Measurements from ENCODE around the gene NCKIPSD.

DNA sequence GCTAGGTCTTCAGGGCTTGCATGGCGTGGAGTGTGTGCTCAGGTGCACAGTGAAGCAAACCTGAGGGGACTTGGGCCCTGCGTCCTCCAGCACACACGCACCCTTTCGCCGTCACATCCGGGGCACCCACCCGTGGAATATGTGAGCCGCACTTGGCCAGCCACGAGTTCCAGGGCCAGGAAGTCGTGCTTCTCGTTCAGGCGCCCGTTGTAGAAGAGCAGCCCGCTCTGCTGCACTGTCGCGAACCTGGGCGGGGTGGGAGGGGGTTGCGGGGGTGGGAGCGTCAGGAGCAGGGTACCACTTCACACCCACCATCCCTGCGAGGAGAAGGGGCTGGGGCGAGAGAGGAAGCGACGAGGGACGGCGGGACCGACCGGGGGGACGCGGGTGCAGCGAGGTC, 30.1 kb downstream of the NCKIPSD start:
- TF ChIP-seq, protein P1, sequence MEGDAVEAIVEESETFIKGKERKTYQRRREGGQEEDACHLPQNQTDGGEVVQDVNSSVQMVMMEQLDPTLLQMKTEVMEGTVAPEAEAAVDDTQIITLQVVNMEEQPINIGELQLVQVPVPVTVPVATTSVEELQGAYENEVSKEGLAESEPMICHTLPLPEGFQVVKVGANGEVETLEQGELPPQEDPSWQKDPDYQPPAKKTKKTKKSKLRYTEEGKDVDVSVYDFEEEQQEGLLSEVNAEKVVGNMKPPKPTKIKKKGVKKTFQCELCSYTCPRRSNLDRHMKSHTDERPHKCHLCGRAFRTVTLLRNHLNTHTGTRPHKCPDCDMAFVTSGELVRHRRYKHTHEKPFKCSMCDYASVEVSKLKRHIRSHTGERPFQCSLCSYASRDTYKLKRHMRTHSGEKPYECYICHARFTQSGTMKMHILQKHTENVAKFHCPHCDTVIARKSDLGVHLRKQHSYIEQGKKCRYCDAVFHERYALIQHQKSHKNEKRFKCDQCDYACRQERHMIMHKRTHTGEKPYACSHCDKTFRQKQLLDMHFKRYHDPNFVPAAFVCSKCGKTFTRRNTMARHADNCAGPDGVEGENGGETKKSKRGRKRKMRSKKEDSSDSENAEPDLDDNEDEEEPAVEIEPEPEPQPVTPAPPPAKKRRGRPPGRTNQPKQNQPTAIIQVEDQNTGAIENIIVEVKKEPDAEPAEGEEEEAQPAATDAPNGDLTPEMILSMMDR (IDR thresholded peaks at IDR 0.05): no peak
- TF ChIP-seq POLR2A (IDR thresholded peaks at IDR 0.05) (no peak), POLR2AphosphoS5 (IDR thresholded peaks at IDR 0.05) (no peak), EP300 (IDR thresholded peaks at IDR 0.05) (no peak)

Measured in sigmoid colon (tissue), 4 donors.